Neural crest cell (in vitro differentiated cells): ENCODE data around the gene TACR2. TPM values are rescaled to one million over a fixed set of nuclear protein-coding genes. Genes with fewer than 3 reads are reported as not detected.

Source experiments
- DNase-seq: peaks from one replicate; pipeline ENCODE4 v3.0.0; 2021; ENCODE audit warnings: low read depth, mixed read lengths, low spot score
- H3K27ac Mint-ChIP-seq: one replicate; pipeline ENCODE4 v1.8.0; 2021; ENCODE audit warnings: mild to moderate bottlenecking, mixed read lengths; ENCODE audit not compliant: unreplicated experiment
- H3K27me3 Mint-ChIP-seq: 2 replicates; pipeline ENCODE4 v1.8.0; 2021; ENCODE audit warnings: low read depth, mild to moderate bottlenecking, mixed read lengths
- H3K36me3 Mint-ChIP-seq: 2 replicates; pipeline ENCODE4 v1.8.0; 2021; ENCODE audit warnings: low read depth, mild to moderate bottlenecking, mixed read lengths
- H3K4me1 Mint-ChIP-seq: 2 replicates; pipeline ENCODE4 v1.8.0; 2021; ENCODE audit warnings: mixed read lengths
- H3K4me3 Mint-ChIP-seq: one replicate; pipeline ENCODE4 v1.8.0; 2021; ENCODE audit warnings: mild to moderate bottlenecking, mixed read lengths
- H3K9me3 Mint-ChIP-seq: 2 replicates; pipeline ENCODE4 v1.8.0; 2021; ENCODE audit warnings: mixed read lengths
- total RNA-seq: library from RNA; stranded (reverse); gene quantifications from 2 replicates; pipeline ENCODE4 v1.2.1, GENCODE V29; 2021
- TF ChIP-seq, protein P1 (sequence below): fragments of 200-600 bp; sonication (generic); conservative IDR thresholded peaks from 2 replicates; pipeline ENCODE4 v1.5.0; 2021; ENCODE audit warnings: antibody characterized with exemption, mild to moderate bottlenecking

Gene TACR2
- total RNA-seq, 1 donor from 2014 or later: not detected

GRCh38 chr10:69382382-69383117 is 34.2 kb downstream of the TACR2 start:
- no peaks in the 10 kb centered on the region for H3K27me3 Mint-ChIP-seq
- peaks cover 8% of the 10 kb centered on the region for H3K36me3 Mint-ChIP-seq
- no peaks in the 10 kb centered on the region for H3K9me3 Mint-ChIP-seq
- DNase-seq: no peak
- TF ChIP-seq, protein P1, sequence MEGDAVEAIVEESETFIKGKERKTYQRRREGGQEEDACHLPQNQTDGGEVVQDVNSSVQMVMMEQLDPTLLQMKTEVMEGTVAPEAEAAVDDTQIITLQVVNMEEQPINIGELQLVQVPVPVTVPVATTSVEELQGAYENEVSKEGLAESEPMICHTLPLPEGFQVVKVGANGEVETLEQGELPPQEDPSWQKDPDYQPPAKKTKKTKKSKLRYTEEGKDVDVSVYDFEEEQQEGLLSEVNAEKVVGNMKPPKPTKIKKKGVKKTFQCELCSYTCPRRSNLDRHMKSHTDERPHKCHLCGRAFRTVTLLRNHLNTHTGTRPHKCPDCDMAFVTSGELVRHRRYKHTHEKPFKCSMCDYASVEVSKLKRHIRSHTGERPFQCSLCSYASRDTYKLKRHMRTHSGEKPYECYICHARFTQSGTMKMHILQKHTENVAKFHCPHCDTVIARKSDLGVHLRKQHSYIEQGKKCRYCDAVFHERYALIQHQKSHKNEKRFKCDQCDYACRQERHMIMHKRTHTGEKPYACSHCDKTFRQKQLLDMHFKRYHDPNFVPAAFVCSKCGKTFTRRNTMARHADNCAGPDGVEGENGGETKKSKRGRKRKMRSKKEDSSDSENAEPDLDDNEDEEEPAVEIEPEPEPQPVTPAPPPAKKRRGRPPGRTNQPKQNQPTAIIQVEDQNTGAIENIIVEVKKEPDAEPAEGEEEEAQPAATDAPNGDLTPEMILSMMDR: no peak
- H3K4me1 Mint-ChIP-seq: no peaks in the 10 kb centered on the region
- peak overlapping the region; percentile 72 for H3K27ac Mint-ChIP-seq
- no peak overlapping the region for H3K4me3 Mint-ChIP-seq

- TF ChIP-seq, protein P1: no peak
- no peak overlapping the region for H3K27ac Mint-ChIP-seq
- H3K27me3 Mint-ChIP-seq: no peaks in the 10 kb centered on the region
- H3K4me1 Mint-ChIP-seq: peaks cover 4% of the 10 kb centered on the region
- H3K9me3 Mint-ChIP-seq: no peaks in the 10 kb centered on the region
- no peak for DNase-seq
- H3K4me3 Mint-ChIP-seq: no peak overlapping the region
- peaks cover 8% of the 10 kb centered on the region for H3K36me3 Mint-ChIP-seq
These were observed 36.9 kb downstream of the TACR2 start for GRCh38 chr10:69379800-69380199.

GRCh38 chr10:69377933-69378332 is 38.8 kb downstream of the TACR2 start:
- H3K27ac Mint-ChIP-seq: peak overlapping the region; percentile 81
- no peaks in the 10 kb centered on the region for H3K9me3 Mint-ChIP-seq
- H3K36me3 Mint-ChIP-seq: peaks cover 6% of the 10 kb centered on the region
- H3K27me3 Mint-ChIP-seq: no peaks in the 10 kb centered on the region
- no peak overlapping the region for H3K4me3 Mint-ChIP-seq
- TF ChIP-seq, protein P1: no peak
- H3K4me1 Mint-ChIP-seq: peaks cover 4% of the 10 kb centered on the region
- no peak for DNase-seq

DNA sequence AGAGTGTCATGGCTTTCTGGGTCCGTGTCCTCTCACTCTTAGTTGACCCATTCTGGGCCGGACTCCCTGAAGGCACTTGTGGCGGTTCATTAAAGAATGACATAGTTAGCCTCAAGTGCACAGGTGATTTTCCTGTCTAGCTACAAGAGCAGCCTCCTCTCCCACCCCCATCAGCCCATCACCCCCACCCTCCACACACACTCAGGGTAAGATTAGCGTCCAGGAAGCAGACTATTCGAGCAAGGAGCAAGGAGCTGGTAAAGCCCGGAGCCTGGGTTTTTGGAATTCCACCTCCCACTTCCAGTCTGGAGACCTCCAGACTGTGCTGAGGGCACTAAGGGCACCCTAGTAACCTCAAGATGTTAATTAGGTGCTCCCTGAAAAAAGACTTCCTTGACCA is 39.5 kb downstream of the TACR2 start:
- Mint-ChIP-seq H3K4me1 (peaks cover 4% of the 10 kb centered on the region), H3K4me3 (no peak overlapping the region), H3K36me3 (peaks cover 6% of the 10 kb centered on the region), H3K27ac (no peak overlapping the region), H3K9me3 (no peaks in the 10 kb centered on the region), H3K27me3 (no peaks in the 10 kb centered on the region)
- TF ChIP-seq, protein P1: no peak
- no peak for DNase-seq

DNA sequence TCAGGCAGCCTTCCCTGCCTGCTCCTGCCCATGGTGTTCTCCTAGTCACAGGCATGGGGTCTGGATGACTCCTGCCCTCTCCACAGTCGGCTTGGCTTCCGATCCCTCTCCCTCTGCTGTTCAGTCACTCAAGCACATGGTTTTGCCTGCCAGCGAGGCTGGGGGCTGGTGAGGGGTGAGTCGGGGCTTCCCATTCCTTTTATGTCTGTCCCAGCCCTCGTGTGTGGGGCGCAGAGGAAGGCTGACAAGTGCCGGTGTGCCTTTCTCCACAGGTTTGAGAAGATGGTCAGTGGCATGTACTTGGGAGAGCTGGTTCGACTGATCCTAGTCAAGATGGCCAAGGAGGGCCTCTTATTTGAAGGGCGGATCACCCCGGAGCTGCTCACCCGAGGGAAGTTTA is 40.1 kb downstream of the TACR2 start:
- no peaks in the 10 kb centered on the region for H3K27me3 Mint-ChIP-seq
- no peak overlapping the region for H3K27ac Mint-ChIP-seq
- peaks cover 6% of the 10 kb centered on the region for H3K36me3 Mint-ChIP-seq
- peaks cover 4% of the 10 kb centered on the region for H3K4me1 Mint-ChIP-seq
- DNase-seq: no peak
- no peaks in the 10 kb centered on the region for H3K9me3 Mint-ChIP-seq
- TF ChIP-seq, protein P1: no peak
- H3K4me3 Mint-ChIP-seq: no peak overlapping the region
